GM12878 (cell line): ENCODE results near the gene C1QTNF3. TPM values are rescaled to one million over a fixed set of nuclear protein-coding genes. Genes with fewer than 3 reads are reported as not detected.

ENCODE experiments used
- ATAC-seq: fragments of 200-7000 bp; cut with Tn5 transposase; 3 replicates; pipeline ENCODE4 v1.9.1; 2020; ENCODE audit warnings: mild to moderate bottlenecking, moderate library complexity
- BruUV-seq: library from RNA; stranded (reverse); fragments of 400-500 nt; replicated peaks from 2 replicates; lab custom pipeline; 2021; lab: Mats Ljungman, UMichigan
- CTCF ChIA-PET: fragments of 300-600 bp; sonication (Branson Sonifier 250); formaldehyde crosslinking; extraction: SDS; loops from one replicate; lab custom pipeline; 2021; ENCODE audit warnings: inconsistent platforms; lab: Yijun Ruan, JAX
- POLR2A ChIA-PET: fragments of 350-600 bp; formaldehyde crosslinking; extraction: SDS; loops from one replicate; lab custom pipeline; 2021; ENCODE audit warnings: inconsistent platforms; lab: Charles Lee
- RAD21 ChIA-PET: fragments of 300-600 bp; sonication (Branson Sonifier 250); formaldehyde crosslinking; loops from one replicate; lab custom pipeline; 2023; ENCODE audit warnings: antibody characterized with exemption; ENCODE audit not compliant: unreplicated experiment; lab: Charles Lee
- SMC1A ChIA-PET: fragments of 300-600 bp; sonication (Branson Sonifier 250); formaldehyde crosslinking; loops from one replicate; lab custom pipeline; 2023; ENCODE audit not compliant: unreplicated experiment, uncharacterized antibody; lab: Charles Lee
- DNase-seq: peaks from one replicate; pipeline ENCODE4 v3.0.0-alpha.2; 2011; ENCODE audit warnings: low read depth, low spot score
- FAIRE-seq: peaks from 3 replicates; lab custom pipeline; 2011; peaks lifted over from hg19 to GRCh38; lab: Jason Lieb, UNC
- H2AFZ ChIP-seq: 2 replicates; pipeline ENCODE4 v1.6.0; 2011; ENCODE audit warnings: low read depth, low read length, control low read depth; ENCODE audit not compliant: control insufficient read depth
- H3K27ac ChIP-seq: 2 replicates; pipeline ENCODE4 v1.5.1; 2011; ENCODE audit warnings: control low read depth; ENCODE audit not compliant: control insufficient read depth, insufficient read depth
- H3K27me3 ChIP-seq, 2 experiments: replicated peaks in 1 of 2; 2 replicates each; pipeline versions ENCODE4 v1.6.0 to v1.6.1; 2011; ENCODE audit warnings: low read length in 1 of 2; ENCODE audit not compliant: control insufficient read depth in 2 of 2, insufficient read depth in 2 of 2
- H3K36me3 ChIP-seq, 2 experiments: 2 replicates each; pipeline ENCODE4 v1.5.1; 2011; ENCODE audit warnings: low read length in 1 of 2; ENCODE audit not compliant: control insufficient read depth in 2 of 2, insufficient read depth in 2 of 2
- H3K4me1 ChIP-seq: 2 replicates; pipeline ENCODE4 v1.6.1; 2011; ENCODE audit warnings: mild to moderate bottlenecking, low read length, moderate library complexity, mixed read lengths; ENCODE audit not compliant: control insufficient read depth, insufficient read depth
- H3K4me2 ChIP-seq: 2 replicates; pipeline ENCODE4 v1.6.0; 2011; ENCODE audit warnings: control low read depth; ENCODE audit not compliant: control insufficient read depth, insufficient read depth
- H3K4me3 ChIP-seq: fragments of 200-600 bp; sonication (generic); 2 replicates; pipeline ENCODE4 v1.5.1; 2016
- H3K79me2 ChIP-seq: 2 replicates; pipeline ENCODE4 v1.6.0; 2011; ENCODE audit warnings: low read length; ENCODE audit not compliant: control insufficient read depth, insufficient read depth
- H3K9ac ChIP-seq: 2 replicates; pipeline ENCODE4 v1.8.0; 2011; ENCODE audit warnings: low read length, control low read depth, mixed read lengths; ENCODE audit not compliant: control insufficient read depth, insufficient read depth
- H3K9me3 ChIP-seq: replicated peaks from 3 replicates; pipeline ENCODE4 v1.5.1; 2011; ENCODE audit warnings: mild to moderate bottlenecking, low read length; ENCODE audit not compliant: control insufficient read depth, insufficient read depth
- H4K20me1 ChIP-seq: 2 replicates; pipeline ENCODE4 v1.6.0; 2011; ENCODE audit not compliant: control insufficient read depth, insufficient read depth
- BRCA1 ChIP-seq: IDR thresholded peaks from 2 replicates; pipeline ENCODE4 v1.6.1; 2011; ENCODE audit warnings: low read depth, low read length, improper control_type of control experiment
- NBN ChIP-seq: fragments of 450-650 bp; IDR thresholded peaks from 2 replicates; pipeline ENCODE4 v1.6.1; 2016
- SIN3A ChIP-seq: IDR thresholded peaks from 2 replicates; pipeline ENCODE4 v1.6.1; 2012; ENCODE audit warnings: low read depth, low read length, improper control_type of control experiment
- SP1 ChIP-seq: IDR thresholded peaks from one replicate; pipeline ENCODE4 v1.6.1; 2011; ENCODE audit warnings: low read depth, low read length
- STAT1 ChIP-seq: fragments of 450-650 bp; conservative IDR thresholded peaks from 2 replicates; pipeline ENCODE4 v1.6.1; 2014; ENCODE audit warnings: antibody characterized with exemption, mild to moderate bottlenecking
- ZNF274 ChIP-seq: IDR thresholded peaks from one replicate; pipeline ENCODE4 v1.8.0; 2011; ENCODE audit not compliant: insufficient read length, insufficient read depth
- WGBS: methylation state at CpG from one replicate; pipeline ENCODE4 v1.1.6; 2016; ENCODE audit warnings: low lambda C conversion rate; ENCODE audit not compliant: insufficient replicate concordance, insufficient coverage; ENCODE audit errors: missing lambda C conversion rate; 5-methylcytosine and 5-hydroxymethylcytosine counted together
- in situ Hi-C: fragments of 300-500 bp; cut with MboI; formaldehyde crosslinking; loops from 9 replicates; pipeline ENCODE4 v1.14.3; 2018; ENCODE audit warnings: mixed read lengths
- intact Hi-C: fragments of 100-400 bp; cut with micrococcal nuclease; formaldehyde crosslinking; loops from one replicate; pipeline ENCODE4 v1.14.2; 2022; ENCODE audit not compliant: unreplicated experiment
- polyA plus RNA-seq, 11 experiments: library from polyadenylated mRNA; depleted of rRNA in 4 of 11; unstranded in 6 of 11; stranded (reverse) in 5 of 11; fragments of >200 nt; fragmentation: Nextera tagmentation in 4 of 11; fragmentation: Illumina TruSeq in 1 of 11; extraction: Ambion mirVana in 4 of 11; extraction: Trizol in 1 of 11; gene quantifications; 1 replicate in 1 of 11; 2 replicates in 10 of 11; pipeline versions ENCODE4 v1.2.1 to v1.2.3, GENCODE V29; 2011 to 2016; ENCODE audit warnings: inconsistent platforms in 2 of 11, missing spikeins in 2 of 11, low read depth in 1 of 11
- total RNA-seq, 4 experiments: library from RNA; depleted of rRNA in 3 of 4; stranded (reverse); fragments of >200 nt in 3 of 4; fragmentation: Illumina TruSeq in 1 of 4; extraction: Trizol in 1 of 4; gene quantifications; 2 replicates each; pipeline versions ENCODE4 v1.2.1 to v1.2.3, GENCODE V29; 2013 to 2021
- TF ChIP-seq, protein P1 (sequence below): fragments of 450-650 bp; IDR thresholded peaks from 2 replicates; pipeline ENCODE4 v1.6.1; 2016; ENCODE audit warnings: mild to moderate bottlenecking
- TF ChIP-seq, protein P2 (sequence below): IDR thresholded peaks from 2 replicates; pipeline ENCODE4 v1.6.1; 2011; ENCODE audit warnings: mild to moderate bottlenecking, low read depth, low read length, moderate library complexity; ENCODE audit not compliant: insufficient replicate concordance

C1QTNF3 gene
- total and polyA plus RNA-seq, 10 of the 15 experiments (the other 5 are each of a cell fraction or from before 2014, with no cell fraction given), result 0.39 to 6.3 (median 1.3) TPM

DNA sequence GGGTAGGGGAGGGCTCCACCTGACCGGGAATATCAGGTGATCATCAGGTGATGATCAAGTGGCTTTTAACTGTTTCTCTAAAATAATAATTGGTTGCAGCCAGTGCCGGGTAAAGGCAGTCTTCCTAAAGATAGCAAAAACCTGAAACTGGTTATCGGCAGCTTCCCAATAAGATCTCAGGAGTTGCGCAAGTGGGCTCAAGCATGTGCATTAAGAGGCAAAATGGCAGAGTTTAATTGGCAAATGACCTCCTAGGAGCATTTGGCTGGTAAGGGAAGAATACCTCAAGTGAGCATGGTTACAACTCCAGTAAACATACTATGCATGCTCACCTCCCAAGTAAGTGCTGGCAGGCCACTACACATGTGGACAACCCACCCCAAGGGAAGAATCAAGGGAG lies 4.2 kb downstream of the C1QTNF3 start:
- no peak overlapping the region for H3K27ac ChIP-seq
- TF ChIP-seq SIN3A (no peak), NBN (no peak), BRCA1 (no peak), ZNF274 (no peak), STAT1 (no peak), SP1 (no peak)
- TF ChIP-seq, protein P1, sequence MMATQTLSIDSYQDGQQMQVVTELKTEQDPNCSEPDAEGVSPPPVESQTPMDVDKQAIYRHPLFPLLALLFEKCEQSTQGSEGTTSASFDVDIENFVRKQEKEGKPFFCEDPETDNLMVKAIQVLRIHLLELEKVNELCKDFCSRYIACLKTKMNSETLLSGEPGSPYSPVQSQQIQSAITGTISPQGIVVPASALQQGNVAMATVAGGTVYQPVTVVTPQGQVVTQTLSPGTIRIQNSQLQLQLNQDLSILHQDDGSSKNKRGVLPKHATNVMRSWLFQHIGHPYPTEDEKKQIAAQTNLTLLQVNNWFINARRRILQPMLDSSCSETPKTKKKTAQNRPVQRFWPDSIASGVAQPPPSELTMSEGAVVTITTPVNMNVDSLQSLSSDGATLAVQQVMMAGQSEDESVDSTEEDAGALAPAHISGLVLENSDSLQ, result no peak
- TF ChIP-seq, protein P2, sequence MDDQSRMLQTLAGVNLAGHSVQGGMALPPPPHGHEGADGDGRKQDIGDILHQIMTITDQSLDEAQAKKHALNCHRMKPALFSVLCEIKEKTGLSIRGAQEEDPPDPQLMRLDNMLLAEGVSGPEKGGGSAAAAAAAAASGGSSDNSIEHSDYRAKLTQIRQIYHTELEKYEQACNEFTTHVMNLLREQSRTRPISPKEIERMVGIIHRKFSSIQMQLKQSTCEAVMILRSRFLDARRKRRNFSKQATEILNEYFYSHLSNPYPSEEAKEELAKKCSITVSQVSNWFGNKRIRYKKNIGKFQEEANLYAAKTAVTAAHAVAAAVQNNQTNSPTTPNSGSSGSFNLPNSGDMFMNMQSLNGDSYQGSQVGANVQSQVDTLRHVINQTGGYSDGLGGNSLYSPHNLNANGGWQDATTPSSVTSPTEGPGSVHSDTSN, result no peak
- no peak overlapping the region for H3K9ac ChIP-seq
- CTCF ChIA-PET, result no interaction called here
- intact Hi-C loops, result no loop called here
- H3K79me2 ChIP-seq, result no peaks in the 10 kb centered on the region
- no peak for DNase-seq
- BruUV-seq, result no TSS peak
- SMC1A ChIA-PET, result no interaction called here
- H3K36me3 ChIP-seq, result no peaks in the 10 kb centered on the region
- no peak overlapping the region for H3K4me2 ChIP-seq
- H3K9me3 ChIP-seq, result no peaks in the 10 kb centered on the region
- H2AFZ ChIP-seq, result no peak overlapping the region
- H3K27me3 ChIP-seq, result no peaks in the 10 kb centered on the region
- ATAC-seq, result no peak
- peaks cover 2% of the 10 kb centered on the region; the same call in 1 of the 2 replicates for H3K4me1 ChIP-seq
- FAIRE-seq, result no peak
- no peaks in the 10 kb centered on the region for H4K20me1 ChIP-seq
- POLR2A ChIA-PET, result no interaction called here
- RAD21 ChIA-PET, result no interaction called here
- no peak overlapping the region for H3K4me3 ChIP-seq
- in situ Hi-C loops, result no loop called here
- WGBS, result 88% methylated on average over 4 of the region's 4 CpGs
